ENCODE measurements around the gene SELPLG. TPM values are rescaled to one million over a fixed set of nuclear protein-coding genes. Genes with fewer than 3 reads are reported as not detected.

The SELPLG gene
- total RNA-seq, 1 experiment from 2014 or later, result 0.34 TPM

DNA sequence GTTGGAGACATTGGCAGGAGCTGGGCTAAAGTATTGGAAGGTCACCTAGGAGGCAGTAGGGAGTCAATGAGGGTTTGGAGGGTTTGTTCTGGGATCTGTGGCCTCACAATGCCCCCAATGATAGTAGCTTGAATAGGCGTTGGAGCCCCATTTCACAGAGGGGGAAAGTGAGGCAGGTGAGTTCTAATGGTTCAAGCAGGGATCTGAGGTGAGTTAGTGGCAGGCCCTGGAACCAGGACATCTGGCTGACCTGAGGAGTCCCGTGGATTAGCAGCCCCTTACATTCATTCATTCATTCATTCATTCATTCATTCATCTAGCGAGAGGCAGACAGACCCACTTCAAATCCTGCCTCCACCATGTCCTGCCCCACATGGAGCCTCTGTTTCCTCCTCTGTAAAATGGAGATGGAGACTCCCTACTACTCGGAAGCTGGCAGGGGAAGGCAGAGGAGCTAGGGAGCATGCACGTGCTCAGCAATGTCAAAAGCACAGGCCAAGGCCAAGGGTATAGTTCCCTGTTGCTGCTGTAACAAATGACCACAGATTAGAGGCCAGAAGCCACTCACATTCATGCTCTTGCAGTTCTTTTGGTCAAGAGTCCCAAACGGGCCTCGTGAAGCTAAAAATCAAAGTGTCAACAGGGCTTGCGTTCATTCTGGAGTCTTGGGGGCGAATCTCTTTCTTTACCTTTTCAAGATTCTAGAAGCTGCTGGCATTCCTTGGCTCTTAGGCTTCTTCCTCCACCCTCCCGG is 33.6 kb downstream of the SELPLG start:
- intact Hi-C loops (cut with micrococcal nuclease; ENCODE audit: unreplicated experiment), result no loop called here
- ChIA-PET CTCF (no interaction called here), POLR2A (ENCODE audit: low non-redundant PET) (interaction anchor here (0.6 to 0.7 kb wide), 2 partner anchors 31 to 1351 kb away, joined by 3 to 4 read pairs; no protein-coding TSS in a partner anchor)
- H3K36me3 ChIP-seq (ENCODE audit: insufficient read depth, low read length, poor library complexity, severe bottlenecking), result no peaks in the 10 kb centered on the region
- H3K9me3 ChIP-seq (ENCODE audit: low read depth, low read length, poor library complexity, severe bottlenecking), result no peaks in the 10 kb centered on the region
- H3K4me3 ChIP-seq (ENCODE audit: low read depth, low read length, poor library complexity, severe bottlenecking), result no peak overlapping the region
- BruUV-seq (replicated peaks), result no TSS peak
- H3K4me1 ChIP-seq (ENCODE audit: insufficient read depth, low read length, poor library complexity, severe bottlenecking), result no peaks in the 10 kb centered on the region
- H3K27me3 ChIP-seq (replicated peaks; ENCODE audit: insufficient read depth, low read depth, low read length, poor library complexity), result no peaks in the 10 kb centered on the region
- TF ChIP-seq, protein P1, sequence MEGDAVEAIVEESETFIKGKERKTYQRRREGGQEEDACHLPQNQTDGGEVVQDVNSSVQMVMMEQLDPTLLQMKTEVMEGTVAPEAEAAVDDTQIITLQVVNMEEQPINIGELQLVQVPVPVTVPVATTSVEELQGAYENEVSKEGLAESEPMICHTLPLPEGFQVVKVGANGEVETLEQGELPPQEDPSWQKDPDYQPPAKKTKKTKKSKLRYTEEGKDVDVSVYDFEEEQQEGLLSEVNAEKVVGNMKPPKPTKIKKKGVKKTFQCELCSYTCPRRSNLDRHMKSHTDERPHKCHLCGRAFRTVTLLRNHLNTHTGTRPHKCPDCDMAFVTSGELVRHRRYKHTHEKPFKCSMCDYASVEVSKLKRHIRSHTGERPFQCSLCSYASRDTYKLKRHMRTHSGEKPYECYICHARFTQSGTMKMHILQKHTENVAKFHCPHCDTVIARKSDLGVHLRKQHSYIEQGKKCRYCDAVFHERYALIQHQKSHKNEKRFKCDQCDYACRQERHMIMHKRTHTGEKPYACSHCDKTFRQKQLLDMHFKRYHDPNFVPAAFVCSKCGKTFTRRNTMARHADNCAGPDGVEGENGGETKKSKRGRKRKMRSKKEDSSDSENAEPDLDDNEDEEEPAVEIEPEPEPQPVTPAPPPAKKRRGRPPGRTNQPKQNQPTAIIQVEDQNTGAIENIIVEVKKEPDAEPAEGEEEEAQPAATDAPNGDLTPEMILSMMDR (conservative IDR thresholded peaks at IDR 0.05; ENCODE audit: low read depth, low read length), result no peak
- TF ChIP-seq EZH2 (IDR thresholded peaks at IDR 0.05; ENCODE audit: borderline replicate concordance, low read depth, low read length, poor library complexity, severe bottlenecking), result no peak
- no peak for DNase-seq (ENCODE audit: low spot score)
- H3K27ac ChIP-seq (ENCODE audit: low read depth, low read length, poor library complexity, severe bottlenecking), result no peak overlapping the region

DNA sequence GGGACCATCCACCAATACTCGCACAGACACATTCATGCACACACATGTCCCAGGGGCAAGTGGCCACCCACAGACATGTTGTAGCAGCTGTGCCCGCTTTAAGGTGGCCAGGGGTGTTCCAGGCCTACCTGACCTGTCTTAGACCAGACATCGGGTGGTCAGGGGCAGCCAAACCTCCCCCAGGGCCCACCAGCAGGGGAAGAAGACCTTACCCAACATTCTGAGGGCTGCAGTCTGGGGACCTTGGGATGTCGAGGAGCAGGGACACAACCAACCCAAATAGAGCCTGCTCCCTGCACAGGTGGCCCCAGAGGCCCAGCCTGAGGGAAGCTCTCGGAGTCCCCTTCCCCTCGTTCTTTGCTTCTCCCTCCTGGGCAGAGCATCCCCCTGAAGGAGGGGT is 34.2 kb downstream of the SELPLG start:
- H3K4me3 ChIP-seq (ENCODE audit: low read depth, low read length, poor library complexity, severe bottlenecking), result no peak overlapping the region
- POLR2A ChIA-PET (ENCODE audit: low non-redundant PET), result no interaction called here
- no peaks in the 10 kb centered on the region for H3K4me1 ChIP-seq (ENCODE audit: insufficient read depth, low read length, poor library complexity, severe bottlenecking)
- H3K36me3 ChIP-seq (ENCODE audit: insufficient read depth, low read length, poor library complexity, severe bottlenecking), result no peaks in the 10 kb centered on the region
- H3K27me3 ChIP-seq (replicated peaks; ENCODE audit: insufficient read depth, low read depth, low read length, poor library complexity), result no peaks in the 10 kb centered on the region
- CTCF ChIA-PET, result no interaction called here
- no peaks in the 10 kb centered on the region for H3K9me3 ChIP-seq (ENCODE audit: low read depth, low read length, poor library complexity, severe bottlenecking)
- no peak overlapping the region for H3K27ac ChIP-seq (ENCODE audit: low read depth, low read length, poor library complexity, severe bottlenecking)
- DNase-seq (ENCODE audit: low spot score), result no peak
- intact Hi-C loops (cut with micrococcal nuclease; ENCODE audit: unreplicated experiment), result no loop called here
- no TSS peak for BruUV-seq (replicated peaks)
- TF ChIP-seq EZH2 (IDR thresholded peaks at IDR 0.05; ENCODE audit: borderline replicate concordance, low read depth, low read length, poor library complexity, severe bottlenecking), result no peak
- TF ChIP-seq, protein P1 (conservative IDR thresholded peaks at IDR 0.05; ENCODE audit: low read depth, low read length), result no peak

DNA sequence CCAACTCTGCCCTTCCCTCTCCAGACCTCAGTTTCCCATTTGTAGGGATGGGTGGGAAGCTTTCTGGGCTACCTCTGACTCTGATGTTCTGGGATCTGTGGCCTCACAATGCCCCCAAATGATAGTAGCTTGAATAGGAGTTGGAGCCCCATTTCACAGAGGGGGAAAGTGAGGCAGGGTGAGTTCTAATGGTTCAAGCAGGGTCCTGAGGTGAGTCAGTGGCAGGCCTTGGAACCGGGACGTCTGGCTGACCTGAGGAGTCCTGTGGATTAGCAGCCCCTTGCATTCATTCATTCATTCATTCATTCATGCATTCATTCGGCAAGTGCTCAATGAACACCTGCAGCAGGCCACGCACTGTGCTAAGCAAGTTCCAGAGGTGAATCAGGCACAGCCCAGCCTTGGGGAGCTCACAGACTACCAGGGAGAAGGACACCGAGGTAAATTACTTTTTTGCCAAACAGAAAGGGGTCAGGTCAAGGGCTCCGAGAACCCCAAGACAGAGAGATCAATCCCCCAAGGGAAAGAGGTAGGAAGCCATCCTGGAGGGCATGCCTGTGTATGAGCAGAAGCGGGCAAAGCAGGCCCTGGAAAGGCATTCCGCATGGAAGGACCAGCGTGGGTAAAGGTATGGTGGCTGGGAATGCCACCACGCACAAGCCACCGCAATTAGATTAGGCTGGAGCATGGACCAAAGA is 35.0 kb downstream of the SELPLG start:
- no peaks in the 10 kb centered on the region for H3K4me1 ChIP-seq (ENCODE audit: insufficient read depth, low read length, poor library complexity, severe bottlenecking)
- DNase-seq (ENCODE audit: low spot score), result no peak
- no peak overlapping the region for H3K27ac ChIP-seq (ENCODE audit: low read depth, low read length, poor library complexity, severe bottlenecking)
- no TSS peak for BruUV-seq (replicated peaks)
- ChIA-PET CTCF (interaction anchor here (0.7 kb wide), 1 partner anchor 26 kb away, joined by 3 read pairs; no protein-coding TSS in a partner anchor), POLR2A (ENCODE audit: low non-redundant PET) (no interaction called here)
- H3K36me3 ChIP-seq (ENCODE audit: insufficient read depth, low read length, poor library complexity, severe bottlenecking), result no peaks in the 10 kb centered on the region
- no peaks in the 10 kb centered on the region for H3K9me3 ChIP-seq (ENCODE audit: low read depth, low read length, poor library complexity, severe bottlenecking)
- no peak for TF ChIP-seq EZH2 (IDR thresholded peaks at IDR 0.05; ENCODE audit: borderline replicate concordance, low read depth, low read length, poor library complexity, severe bottlenecking)
- TF ChIP-seq, protein P1 (conservative IDR thresholded peaks at IDR 0.05; ENCODE audit: low read depth, low read length), result no peak
- intact Hi-C loops (cut with micrococcal nuclease; ENCODE audit: unreplicated experiment), result no loop called here
- H3K4me3 ChIP-seq (ENCODE audit: low read depth, low read length, poor library complexity, severe bottlenecking), result no peak overlapping the region
- no peaks in the 10 kb centered on the region for H3K27me3 ChIP-seq (replicated peaks; ENCODE audit: insufficient read depth, low read depth, low read length, poor library complexity)

Measured in A673 (cell line).